Hepatocyte (in vitro differentiated cells): ENCODE data around the gene TADA3.
"Not testable (repeated sequence)": the region's sequence is repeated elsewhere in the genome, so short reads cannot be mapped to it uniquely, and the experiment has no call there.

Experiments used
- EZH2 ChIP-seq: fragments of 200-600 bp; sonication (generic); IDR thresholded peaks from 2 replicates; pipeline ENCODE4 v1.6.1; 2016; ENCODE audit warnings: antibody characterized with exemption, mild to moderate bottlenecking, borderline replicate concordance
- TF ChIP-seq, protein P1 (sequence below): fragments of 200-600 bp; sonication (generic); IDR thresholded peaks from 2 replicates; pipeline ENCODE4 v1.5.1; 2016; ENCODE audit warnings: antibody characterized with exemption, mild to moderate bottlenecking; ENCODE audit not compliant: poor library complexity

DNA sequence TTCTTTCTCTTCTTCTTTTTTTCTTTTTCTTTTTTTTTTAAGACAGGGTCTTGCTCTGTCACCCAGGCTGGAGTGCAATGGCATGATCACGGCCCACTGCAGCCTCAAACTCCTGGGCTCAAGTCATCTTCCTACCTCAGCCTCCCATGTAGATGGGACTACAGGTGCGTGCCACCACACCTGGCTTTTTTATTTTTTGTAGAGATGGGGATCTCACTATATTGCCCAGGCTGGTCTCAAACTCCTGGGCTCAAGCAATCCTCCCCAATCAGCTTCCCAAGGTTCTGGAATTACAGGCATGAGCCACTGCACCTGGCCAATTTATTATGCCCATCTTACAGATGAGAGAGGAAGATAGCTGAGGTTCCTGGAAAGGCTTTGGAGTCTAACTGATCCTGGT is 21.3 kb downstream of the TADA3 start:
- TF ChIP-seq, protein P1, sequence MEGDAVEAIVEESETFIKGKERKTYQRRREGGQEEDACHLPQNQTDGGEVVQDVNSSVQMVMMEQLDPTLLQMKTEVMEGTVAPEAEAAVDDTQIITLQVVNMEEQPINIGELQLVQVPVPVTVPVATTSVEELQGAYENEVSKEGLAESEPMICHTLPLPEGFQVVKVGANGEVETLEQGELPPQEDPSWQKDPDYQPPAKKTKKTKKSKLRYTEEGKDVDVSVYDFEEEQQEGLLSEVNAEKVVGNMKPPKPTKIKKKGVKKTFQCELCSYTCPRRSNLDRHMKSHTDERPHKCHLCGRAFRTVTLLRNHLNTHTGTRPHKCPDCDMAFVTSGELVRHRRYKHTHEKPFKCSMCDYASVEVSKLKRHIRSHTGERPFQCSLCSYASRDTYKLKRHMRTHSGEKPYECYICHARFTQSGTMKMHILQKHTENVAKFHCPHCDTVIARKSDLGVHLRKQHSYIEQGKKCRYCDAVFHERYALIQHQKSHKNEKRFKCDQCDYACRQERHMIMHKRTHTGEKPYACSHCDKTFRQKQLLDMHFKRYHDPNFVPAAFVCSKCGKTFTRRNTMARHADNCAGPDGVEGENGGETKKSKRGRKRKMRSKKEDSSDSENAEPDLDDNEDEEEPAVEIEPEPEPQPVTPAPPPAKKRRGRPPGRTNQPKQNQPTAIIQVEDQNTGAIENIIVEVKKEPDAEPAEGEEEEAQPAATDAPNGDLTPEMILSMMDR, result not testable (repeated sequence)
- not testable (repeated sequence) for TF ChIP-seq EZH2
